ENCODE data around the gene CIDEB. TPM values are rescaled to one million over a fixed set of nuclear protein-coding genes. Genes with fewer than 3 reads are reported as not detected.
A peak's percentile ranks its signal among the peaks of the same experiment; 100 is the strongest.

The CIDEB gene
- total and polyA plus RNA-seq, 2 of the 13 experiments (the other 11 are each of a cell fraction or from before 2014, with no cell fraction given), result 35.8 to 110 TPM

GRCh38 chr14:24299255-24300191 is 8.3 kb downstream of the CIDEB start, which contains the start of the genes DHRS1 and NOP9 (continued):
- TF ChIP-seq ZBTB14 (CRISPR knock-in tag; IDR thresholded peaks at IDR 0.05), result peak; percentile 61; the same call in 1 of the 2 replicates
- TF ChIP-seq MTA3 (CRISPR knock-in tag; IDR thresholded peaks at IDR 0.05), result no peak
- TF ChIP-seq MIER3 (CRISPR knock-in tag; IDR thresholded peaks at IDR 0.05; ENCODE audit: borderline replicate concordance), result peak; percentile 94
- peak; percentile 100 for TF ChIP-seq ARID4A (CRISPR knock-in tag; IDR thresholded peaks at IDR 0.05; ENCODE audit: borderline replicate concordance)
- no peak for TF ChIP-seq ZNF431 (CRISPR knock-in tag; IDR thresholded peaks at IDR 0.05; ENCODE audit: borderline replicate concordance, low read depth)
- TF ChIP-seq KAT8 (CRISPR knock-in tag; IDR thresholded peaks at IDR 0.05), result peak; percentile 100
- no peak for TF ChIP-seq PHF20 (CRISPR knock-in tag; IDR thresholded peaks at IDR 0.05)
- TF ChIP-seq KDM6A (CRISPR knock-in tag; IDR thresholded peaks at IDR 0.05; ENCODE audit: low read depth), result 0 out of 2 replicates have a peak, but pooled peaks have one; percentile 11
- peak; percentile 18; the same call in 1 of the 2 replicates for TF ChIP-seq ZNF674 (CRISPR knock-in tag; IDR thresholded peaks at IDR 0.05; ENCODE audit: low read depth)
- peak; percentile 96 for TF ChIP-seq CBX1 (IDR thresholded peaks at IDR 0.05; ENCODE audit: low read depth)
- no peak for TF ChIP-seq ZBTB40 (IDR thresholded peaks at IDR 0.05)
- peak; percentile 83 for TF ChIP-seq ZBTB40 (CRISPR knock-in tag; IDR thresholded peaks at IDR 0.05)
- no peak; the same call in 1 of the 2 replicates for TF ChIP-seq ZNF607 (CRISPR knock-in tag; IDR thresholded peaks at IDR 0.05; ENCODE audit: borderline replicate concordance)
- TF ChIP-seq EEA1 (CRISPR knock-in tag; IDR thresholded peaks at IDR 0.05; ENCODE audit: borderline replicate concordance), result peak; percentile 91

Measured in HepG2 (cell line).